GM21723 (cell line): ENCODE data around the gene RANBP17.
"Not testable (repeated sequence)": the region's sequence is repeated elsewhere in the genome, so short reads cannot be mapped to it uniquely, and the experiment has no call there.

ENCODE experiments used
- ATAC-seq: cut with Tn5 transposase; IDR thresholded peaks from one replicate; pipeline ENCODE4 v1.9.1; 2021; ENCODE audit warnings: mild to moderate bottlenecking, moderate library complexity; ENCODE audit not compliant: unreplicated experiment

RANBP17 gene

DNA sequence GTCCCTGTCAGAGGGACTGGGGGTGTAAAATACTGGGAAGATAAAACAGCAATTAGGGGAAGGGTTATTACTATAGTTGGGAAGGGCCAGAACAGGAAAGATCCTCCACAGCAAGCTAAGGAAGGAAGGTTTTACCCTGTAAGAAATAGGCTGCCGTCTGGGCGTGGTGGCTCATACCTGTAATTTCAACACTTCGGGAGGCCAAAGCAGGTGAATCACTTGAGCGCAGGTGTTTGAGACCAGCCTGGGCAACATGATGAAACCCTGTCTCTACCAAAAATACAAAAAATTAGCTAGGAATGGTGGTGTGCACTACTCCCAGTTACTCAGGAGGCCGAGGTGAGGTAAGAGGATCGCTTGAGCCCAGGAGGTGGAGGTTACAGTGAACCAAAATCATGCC lies 282.1 kb downstream of the RANBP17 start:
- ATAC-seq, result no peak

DNA sequence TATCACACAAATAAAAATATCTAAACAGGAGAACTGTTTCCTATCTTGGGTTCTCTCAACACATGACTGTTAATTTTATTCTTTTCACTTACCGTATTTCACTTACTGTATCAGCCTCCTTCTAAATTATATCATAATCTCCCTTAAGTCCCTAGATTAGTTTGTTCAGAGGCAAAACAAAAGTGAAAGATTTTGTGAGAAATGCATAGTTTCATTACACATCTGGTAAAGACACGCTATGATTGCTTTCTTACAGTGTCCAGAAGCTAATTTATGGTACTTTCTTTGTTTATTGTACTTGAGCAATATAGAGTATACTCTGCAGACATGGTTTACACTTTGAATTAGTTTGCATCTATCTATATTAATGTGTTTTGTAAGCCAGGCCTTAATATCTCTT lies 287.5 kb downstream of the RANBP17 start:
- no peak for ATAC-seq

DNA sequence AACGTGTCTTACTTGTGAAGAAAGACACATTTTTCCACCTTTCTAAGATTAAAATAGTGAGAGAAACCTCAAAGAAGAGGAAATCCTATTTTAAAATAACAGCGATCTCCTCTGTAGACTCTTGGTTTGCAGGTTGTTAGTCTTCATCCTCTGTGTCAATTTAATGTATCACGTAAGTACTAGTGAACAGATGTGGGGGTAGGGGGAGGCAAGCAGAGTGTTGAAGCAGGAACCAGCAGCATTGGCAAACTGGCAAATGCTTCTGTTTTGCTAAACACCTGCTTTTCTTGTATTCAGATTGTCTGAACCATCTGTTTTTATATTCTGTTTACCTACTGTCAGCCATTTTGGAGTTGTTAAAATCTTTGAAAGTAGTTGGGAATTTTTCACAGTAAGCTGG lies 288.0 kb downstream of the RANBP17 start:
- ATAC-seq, result no peak

DNA sequence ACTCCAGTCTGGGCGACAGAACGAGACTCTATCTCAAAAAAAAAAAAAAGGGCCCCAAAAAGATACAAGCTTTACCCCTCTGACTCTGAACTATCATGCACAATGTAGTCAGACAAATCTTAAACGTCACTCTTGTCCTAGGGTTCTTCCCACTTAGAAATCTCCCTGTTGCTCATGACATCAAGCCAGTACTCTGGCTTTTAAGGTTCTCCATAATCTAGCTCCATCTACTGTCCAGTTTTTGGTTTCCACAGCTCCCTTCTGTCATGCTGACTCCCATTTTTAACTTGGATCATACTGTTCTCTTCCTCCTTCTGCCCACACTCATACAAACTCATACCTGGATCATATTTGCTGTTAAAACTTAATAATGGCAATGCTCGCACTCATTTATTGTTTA lies 290.6 kb downstream of the RANBP17 start:
- ATAC-seq, result no peak

DNA sequence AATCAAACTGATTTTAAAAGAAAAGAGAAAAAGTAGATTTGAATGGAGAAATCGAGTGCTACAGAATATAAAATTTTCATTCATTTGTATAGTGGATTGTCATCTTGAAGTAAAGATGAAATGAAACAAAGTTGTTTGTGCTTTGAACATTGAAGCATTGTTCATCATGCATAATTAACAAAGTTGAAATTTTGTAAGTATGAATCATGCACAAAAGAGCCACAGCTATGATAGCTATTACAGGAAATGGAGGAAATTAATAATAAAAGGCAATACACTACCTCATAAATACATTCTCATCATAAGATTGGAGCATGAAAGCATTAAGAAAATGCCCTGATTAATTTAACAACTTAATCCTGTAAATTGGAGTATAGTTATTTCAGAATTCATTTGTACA lies 293.8 kb downstream of the RANBP17 start:
- no peak for ATAC-seq

DNA sequence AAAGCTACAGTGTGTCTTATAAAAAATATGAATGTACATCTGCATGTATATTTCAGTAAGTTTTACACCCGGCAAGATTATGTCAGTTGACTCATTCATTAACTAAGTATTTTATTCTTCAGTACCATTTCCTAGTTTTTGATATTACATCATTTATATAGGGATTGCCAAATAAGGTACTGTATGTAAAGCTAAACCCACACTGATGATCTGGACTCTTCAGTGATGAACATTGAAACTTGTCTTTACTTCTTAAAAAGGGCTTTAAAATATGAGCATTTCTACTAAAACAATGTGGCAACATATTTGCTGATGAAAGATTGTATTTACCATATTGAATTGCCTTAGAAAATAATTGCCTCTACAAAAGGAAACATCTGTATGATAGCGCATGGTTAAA lies 295.5 kb downstream of the RANBP17 start:
- ATAC-seq, result no peak

DNA sequence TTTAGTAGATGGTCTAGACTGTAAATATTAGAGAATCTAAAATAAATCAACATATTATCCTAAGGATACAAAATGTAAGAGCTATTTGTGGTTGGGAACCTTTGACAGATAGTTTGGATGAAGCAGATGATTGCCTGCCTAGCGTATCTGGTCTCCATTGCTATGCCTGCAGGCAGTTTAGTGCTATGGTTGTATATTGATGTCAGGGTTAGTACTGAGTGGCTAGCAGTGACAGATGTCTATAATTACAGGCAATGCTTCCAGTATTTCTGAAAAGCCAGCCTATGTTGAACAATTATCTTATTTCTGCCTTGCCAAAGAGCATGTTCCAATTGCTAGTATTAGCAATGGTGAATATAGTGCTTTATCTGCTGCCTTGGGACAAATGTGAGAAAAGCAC lies 296.0 kb downstream of the RANBP17 start:
- no peak for ATAC-seq

DNA sequence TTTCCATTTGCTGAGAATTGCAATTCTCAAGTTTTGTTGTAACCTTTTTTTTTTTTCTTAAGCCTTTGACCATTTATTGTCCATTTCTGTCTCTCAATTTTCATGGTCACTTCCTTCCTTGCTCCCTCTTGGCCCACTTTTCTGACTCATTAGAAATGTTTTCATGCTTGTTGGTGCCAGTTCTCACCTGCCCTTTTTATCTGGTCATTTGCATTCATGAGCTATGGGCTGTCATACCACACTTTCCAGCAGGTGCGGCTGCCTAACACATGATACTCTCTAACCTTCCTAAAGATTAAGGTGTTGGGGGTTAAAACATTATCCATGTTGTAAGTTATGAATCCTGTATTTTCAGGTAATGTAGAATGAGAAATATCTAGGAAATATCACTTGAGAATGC lies 296.8 kb downstream of the RANBP17 start:
- no peak for ATAC-seq

DNA sequence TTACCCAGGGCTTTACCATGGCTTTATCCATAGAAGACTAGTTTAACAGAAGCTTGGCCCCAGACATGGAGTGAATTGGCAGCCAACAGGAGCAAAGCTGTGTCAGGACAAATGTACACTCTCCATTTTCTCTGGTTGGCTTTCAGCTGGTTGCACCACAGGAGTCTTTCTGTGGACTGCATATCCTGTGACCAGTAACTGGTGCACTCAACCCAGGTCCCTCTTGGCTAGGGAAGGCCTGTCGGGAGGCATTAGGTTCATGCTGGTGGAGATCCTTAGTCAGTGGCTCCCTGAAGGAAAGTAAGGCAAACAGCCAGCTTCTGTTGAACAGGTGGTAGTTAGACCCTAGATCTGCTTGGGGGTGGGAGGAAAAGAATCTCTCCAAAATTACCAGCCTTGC lies 300.3 kb downstream of the RANBP17 start:
- ATAC-seq, result no peak

DNA sequence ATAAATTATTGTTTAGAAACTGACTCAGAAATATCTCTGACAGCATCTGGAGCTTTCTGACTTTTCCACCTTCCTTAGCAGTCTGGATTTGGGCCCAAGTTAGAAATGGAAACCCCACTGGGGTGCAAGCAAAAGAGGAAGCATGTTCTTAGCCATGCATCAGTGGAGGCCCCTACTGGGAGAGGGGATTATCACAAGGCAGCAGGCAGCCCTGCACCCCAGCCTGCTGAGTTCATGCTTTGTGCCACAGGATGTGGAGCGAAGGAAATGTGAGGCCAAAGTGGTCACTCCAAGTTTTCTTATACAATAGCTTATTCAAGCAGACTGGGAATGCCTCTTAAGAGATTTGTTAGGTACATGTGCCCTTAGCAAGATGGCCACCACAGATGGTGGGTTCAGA lies 300.8 kb downstream of the RANBP17 start:
- ATAC-seq, result no peak

DNA sequence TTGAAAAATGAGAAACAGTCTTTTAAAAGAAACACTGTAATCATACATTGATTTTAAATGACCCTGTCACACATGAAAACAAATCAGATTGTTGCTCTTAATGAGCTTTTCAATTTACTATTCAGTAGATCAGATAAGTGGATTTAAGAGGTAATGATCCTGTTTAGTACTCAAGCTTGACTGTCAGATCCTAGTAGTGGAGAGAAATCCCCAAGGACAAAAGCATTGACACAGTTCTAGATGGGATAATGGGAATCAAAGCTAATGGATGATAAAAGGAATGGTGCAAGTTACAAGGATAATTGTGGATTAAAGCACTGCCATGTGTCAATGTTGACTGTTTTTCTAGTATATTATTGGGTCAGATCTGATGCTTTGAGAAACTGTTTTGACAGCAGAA lies 304.9 kb downstream of the RANBP17 start:
- no peak for ATAC-seq

DNA sequence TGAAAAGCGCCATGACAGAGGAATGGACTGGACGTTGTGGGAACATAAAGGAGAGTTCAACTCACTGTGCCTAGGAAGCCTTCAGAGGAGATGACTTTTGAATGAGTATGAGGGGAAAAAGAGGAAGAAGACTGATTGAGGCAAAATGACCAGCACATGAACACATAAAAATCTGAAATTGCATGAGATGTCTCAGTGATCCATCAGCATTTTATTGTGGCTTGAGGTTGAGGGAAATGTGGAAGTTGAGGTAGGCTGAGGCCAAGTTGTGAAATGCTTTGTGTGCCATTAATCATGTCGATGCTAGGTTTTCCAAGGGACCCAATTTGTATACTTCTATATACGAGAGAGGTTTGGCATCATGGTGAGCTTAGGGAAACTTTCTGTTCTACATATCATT lies 306.4 kb downstream of the RANBP17 start:
- no peak for ATAC-seq

DNA sequence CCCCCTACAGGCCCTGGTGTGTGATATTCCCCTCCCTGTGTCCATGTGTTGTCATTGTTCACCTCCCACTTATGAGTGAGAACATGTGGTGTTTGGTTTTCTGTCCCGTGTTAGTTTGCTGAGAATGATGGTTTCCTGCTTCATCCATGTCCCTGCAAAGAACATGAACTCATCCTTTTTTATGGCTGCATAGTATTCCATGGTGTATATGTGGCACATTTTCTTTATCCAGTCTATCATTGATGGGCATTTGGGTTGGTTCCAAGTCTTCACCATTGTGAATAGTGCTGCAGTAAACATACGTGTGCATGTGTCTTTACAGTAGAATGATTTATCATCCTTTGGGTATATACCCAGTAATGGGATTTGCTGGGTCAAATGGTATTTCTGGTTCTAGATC lies 313.1 kb downstream of the RANBP17 start:
- not testable (repeated sequence) for ATAC-seq

DNA sequence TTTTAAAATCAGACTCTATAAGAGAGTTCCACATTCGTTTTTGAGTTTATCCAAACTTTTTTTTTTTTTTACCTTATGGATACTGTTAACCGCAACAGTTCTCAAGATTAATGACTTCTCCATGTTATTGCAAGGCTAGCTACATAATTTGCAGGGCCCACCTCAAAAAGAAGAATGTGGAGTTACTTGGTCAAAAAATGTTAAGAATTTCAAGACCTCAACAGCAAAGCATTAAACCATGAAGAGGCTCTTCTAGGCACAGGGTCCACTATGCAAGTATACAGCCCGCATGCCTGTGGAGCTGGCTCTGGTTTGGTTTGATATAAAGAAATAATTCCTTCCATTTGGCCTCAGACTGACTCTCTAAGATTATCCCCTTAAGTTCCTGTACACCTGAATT lies 313.9 kb downstream of the RANBP17 start:
- no peak for ATAC-seq

DNA sequence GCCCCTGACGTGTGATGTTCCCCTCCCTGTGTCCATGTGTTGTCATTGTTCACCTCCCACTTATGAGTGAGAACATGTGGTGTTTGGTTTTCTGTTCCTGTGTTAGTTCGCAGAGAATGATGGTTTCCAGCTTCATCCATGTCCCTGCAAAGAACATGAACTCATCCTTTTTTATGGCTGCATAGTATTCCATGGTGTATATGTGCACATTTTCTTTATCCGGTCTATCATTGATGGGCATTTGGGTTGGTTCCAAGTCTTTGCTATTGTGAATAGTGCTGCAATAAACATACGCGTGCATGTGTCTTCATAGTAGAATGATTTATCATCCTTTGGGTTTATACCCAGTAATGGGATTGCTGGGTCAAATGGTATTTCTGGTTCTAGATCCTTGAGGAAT lies 316.4 kb downstream of the RANBP17 start:
- not testable (repeated sequence) for ATAC-seq

DNA sequence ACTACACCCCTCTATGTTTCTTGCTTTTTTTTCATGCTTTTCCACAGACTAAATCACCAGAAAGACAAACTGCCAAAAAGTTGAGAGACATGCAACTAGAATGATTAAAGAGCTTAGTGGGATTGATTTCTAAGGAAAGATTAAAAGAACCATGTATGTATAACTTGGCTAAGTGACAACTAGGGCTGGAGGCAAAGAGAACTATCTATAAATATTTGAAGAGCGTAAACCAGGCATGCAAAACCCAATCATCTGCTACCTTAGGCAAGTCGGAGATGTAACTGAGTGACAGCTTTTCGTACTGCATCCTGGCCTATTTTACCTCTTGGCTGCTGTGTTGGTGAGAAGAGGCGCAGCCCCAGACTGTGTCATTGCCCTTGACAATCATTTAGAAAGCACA lies 326.2 kb downstream of the RANBP17 start:
- no peak for ATAC-seq

DNA sequence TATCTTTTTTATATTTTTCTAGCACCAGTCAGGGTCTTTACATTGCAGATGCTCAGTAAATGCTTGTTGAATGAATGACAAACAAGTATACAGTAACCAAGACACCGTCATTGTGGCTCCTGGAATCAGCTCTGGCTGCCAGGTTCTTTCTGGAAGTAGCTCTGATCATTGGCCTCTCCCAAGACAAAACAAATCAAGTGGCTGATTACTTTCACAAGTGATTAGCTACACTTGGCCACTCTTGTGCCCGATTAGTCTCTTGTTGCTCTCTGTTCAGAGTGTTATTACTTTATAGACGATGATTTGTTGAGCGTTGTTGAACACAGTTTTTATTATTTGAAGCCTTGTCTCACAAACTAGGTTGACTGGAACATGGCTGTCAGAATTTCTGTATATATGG lies 327.6 kb downstream of the RANBP17 start:
- ATAC-seq, result no peak

DNA sequence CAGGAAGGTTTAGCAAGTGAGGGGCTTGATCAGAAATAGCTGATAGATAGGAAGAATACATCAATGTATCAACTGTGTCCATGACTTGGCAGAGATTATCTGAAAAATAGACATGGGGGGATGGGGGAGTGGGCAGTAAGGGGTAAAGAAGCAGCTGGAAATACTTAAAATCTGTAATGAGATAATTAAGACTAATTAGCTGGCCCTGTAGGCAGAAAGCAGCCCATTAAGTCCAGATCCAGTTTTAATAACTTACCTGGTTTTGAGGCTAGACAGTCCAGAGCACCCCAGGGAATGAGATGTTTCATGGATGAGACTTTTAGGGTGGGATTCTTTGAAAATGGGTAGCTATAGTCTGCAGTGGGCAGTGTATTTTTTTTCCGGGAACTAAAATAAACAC lies 330.3 kb downstream of the RANBP17 start:
- ATAC-seq, result no peak

DNA sequence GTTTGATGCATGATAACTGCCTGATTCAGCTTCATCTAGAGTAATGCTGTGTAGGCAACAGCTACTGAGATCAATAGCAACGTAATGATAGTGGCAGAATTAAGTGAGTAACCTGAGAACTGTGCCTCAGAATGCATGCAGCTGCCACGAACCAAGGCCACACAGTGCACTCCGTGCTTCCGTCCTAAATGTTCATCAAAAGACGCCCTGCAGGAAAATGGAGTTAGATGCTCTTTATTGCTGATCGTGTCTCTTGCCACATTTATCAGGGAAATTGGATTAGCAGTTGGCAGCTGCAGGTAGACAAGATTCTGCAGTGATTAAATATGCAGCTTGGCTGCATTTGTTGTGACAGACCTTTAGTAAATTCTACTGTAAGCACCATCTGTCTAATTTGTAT lies 339.5 kb downstream of the RANBP17 start:
- ATAC-seq, result no peak

DNA sequence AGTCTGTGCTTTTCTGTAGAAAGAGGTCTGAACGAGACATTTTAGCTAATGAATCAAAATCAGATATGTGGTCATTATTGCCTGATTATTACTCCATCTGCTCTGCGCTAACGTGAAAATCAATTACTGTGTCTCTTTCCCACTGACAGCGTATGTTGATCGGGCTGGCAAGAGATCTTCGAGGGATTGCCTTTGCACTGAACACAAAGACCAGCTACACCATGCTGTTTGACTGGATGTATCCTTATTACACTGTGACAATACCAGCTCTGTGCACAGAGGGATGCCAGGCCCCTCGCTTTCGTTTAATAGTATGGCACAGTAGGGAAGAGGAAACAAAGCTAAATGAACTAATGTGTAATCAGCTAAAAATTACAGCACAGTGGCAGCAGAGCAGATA lies 343.6 kb downstream of the RANBP17 start:
- no peak for ATAC-seq

DNA sequence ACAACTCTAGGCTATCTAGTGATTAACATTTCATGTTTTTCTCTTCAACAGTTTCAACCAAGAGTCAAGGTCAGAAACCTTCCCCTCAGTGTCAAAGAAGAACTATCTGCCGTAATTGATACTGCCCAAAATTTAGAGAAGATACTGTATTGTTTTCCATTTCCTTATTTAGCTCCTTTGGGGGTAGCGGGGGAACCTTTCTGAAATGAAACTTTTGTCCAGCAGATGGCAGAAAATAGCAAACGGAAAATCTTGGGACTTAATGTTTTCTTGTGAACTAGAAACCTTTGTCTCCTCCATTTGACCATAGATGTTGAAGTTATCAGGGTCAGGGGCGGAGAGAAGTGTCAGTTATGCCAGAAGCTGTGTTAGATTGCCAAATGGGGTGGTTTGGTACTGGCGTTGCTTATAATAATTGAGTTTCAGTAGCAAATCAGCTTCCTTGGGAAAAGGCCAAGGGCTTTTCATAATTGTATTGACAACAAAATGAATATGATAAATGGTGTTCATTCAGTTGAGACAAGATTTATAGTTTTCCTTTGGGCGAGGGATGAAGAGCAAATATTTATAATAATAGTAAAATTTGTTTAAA lies 345.5 kb downstream of the RANBP17 start:
- ATAC-seq, result no peak

DNA sequence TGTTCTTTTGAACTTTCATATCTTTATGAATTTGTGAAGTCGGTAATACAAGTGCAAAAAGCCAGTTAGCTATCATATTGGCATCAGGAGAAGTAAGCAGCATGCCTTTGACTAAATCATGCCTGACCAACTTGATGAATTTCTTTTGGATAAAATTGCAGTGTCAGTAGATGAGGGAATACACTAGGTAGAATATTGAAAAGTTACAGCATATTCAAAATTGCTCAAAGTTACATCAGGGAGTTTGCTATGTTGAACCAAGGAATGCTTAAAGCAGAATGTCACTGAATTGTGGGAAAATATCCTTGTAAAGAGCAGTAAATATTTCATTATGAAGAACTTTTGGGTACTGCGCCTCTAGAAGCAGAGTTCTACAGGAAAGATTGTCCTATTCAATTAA lies 360.1 kb downstream of the RANBP17 start:
- no peak for ATAC-seq

DNA sequence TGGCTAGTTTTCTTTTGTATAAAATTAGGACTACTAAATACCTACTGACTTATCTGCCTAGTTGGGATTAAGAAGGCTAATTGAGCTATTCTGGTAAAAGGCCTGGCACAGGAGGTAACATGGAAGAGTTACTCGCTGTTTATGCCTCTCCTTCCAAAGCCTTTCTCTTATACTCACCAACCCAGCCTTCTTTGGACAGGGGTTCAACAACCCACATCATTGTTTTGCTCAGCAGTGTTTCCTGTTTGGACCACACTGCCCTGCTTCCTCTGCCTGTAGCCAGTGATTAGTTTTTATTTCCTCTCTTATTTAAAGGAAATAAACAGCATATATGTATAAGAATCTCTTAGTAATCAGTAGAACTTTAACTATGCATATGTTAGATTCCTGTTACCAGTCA lies 362.1 kb downstream of the RANBP17 start:
- no peak for ATAC-seq
